SU-DHL-6 (cell line): Measurements from ENCODE around the gene MCF2L2.

Source experiments
- EZH2phosphoT487 ChIP-seq: fragments of 200-600 bp; sonication (generic), shearing (Covaris generic); conservative IDR thresholded peaks from 2 replicates; pipeline ENCODE4 v1.6.1; 2018; ENCODE audit warnings: mild to moderate bottlenecking, antibody characterized with exemption, low read length, moderate library complexity, mixed read lengths
- TF ChIP-seq, protein P1 (sequence below): fragments of 200-600 bp; sonication (generic); IDR thresholded peaks from one replicate; pipeline ENCODE4 v1.5.1; 2017; ENCODE audit warnings: antibody characterized with exemption, mild to moderate bottlenecking, low read length, moderate library complexity; ENCODE audit not compliant: insufficient read depth, poor library complexity, severe bottlenecking

DNA sequence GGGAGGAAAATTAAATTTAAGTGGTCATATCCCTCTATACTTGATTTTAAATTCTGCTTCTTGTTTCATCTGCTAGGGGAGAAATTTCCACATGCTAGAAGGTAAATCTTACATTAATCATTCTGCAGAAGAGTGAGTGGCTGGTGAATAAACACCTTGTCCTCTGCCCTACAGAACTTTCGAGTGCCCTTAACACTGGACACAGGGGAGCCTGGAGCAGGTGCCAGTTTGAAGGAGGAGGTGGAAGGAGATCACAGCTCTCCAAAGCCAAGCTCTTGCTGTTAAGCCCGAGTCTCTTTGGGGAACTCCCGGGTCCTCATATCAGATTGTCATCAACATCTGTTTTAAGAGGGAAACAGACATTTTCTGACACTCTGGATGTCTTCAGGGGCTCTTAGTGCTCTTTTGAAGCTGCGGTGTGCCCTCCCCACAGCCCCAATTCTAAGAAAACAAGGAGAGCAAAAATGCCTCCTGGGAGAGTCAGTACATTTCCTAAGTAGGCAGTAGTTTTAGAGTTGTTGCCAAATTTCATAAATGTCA is 297.2 kb downstream of the MCF2L2 start:
- TF ChIP-seq, protein P1, sequence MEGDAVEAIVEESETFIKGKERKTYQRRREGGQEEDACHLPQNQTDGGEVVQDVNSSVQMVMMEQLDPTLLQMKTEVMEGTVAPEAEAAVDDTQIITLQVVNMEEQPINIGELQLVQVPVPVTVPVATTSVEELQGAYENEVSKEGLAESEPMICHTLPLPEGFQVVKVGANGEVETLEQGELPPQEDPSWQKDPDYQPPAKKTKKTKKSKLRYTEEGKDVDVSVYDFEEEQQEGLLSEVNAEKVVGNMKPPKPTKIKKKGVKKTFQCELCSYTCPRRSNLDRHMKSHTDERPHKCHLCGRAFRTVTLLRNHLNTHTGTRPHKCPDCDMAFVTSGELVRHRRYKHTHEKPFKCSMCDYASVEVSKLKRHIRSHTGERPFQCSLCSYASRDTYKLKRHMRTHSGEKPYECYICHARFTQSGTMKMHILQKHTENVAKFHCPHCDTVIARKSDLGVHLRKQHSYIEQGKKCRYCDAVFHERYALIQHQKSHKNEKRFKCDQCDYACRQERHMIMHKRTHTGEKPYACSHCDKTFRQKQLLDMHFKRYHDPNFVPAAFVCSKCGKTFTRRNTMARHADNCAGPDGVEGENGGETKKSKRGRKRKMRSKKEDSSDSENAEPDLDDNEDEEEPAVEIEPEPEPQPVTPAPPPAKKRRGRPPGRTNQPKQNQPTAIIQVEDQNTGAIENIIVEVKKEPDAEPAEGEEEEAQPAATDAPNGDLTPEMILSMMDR, result no peak
- TF ChIP-seq EZH2phosphoT487, result no peak
